Muscle layer of duodenum (tissue), 2 donors: ENCODE measurements around the gene MRPL28.

Source experiments
- H3K27ac ChIP-seq: one replicate; pipeline ENCODE4 v1.7.0; 2013; ENCODE audit warnings: mild to moderate bottlenecking, low read length
- H3K27me3 ChIP-seq: one replicate; pipeline ENCODE4 v1.7.0; 2013; ENCODE audit warnings: low read depth, mild to moderate bottlenecking, control low read depth, low read length
- H3K36me3 ChIP-seq, 2 donors: one replicate each; pipeline ENCODE4 v1.7.0; 2013; ENCODE audit warnings: low read length in 2 of 2, control low read depth in 1 of 2, mild to moderate bottlenecking in 1 of 2; ENCODE audit not compliant: insufficient read depth in 2 of 2, control insufficient read depth in 1 of 2
- H3K4me1 ChIP-seq, 2 donors: one replicate each; pipeline ENCODE4 v1.7.0; 2013; ENCODE audit warnings: low read length in 2 of 2, mild to moderate bottlenecking in 2 of 2, control low read depth in 1 of 2, moderate library complexity in 1 of 2; ENCODE audit not compliant: insufficient read depth in 2 of 2, control insufficient read depth in 1 of 2
- H3K4me3 ChIP-seq, 2 donors: one replicate each; pipeline ENCODE4 v1.7.0; 2013; ENCODE audit warnings: low read length in 2 of 2, low read depth in 1 of 2, mild to moderate bottlenecking in 1 of 2
- H3K9me3 ChIP-seq, 2 donors: one replicate each; pipeline ENCODE4 v1.7.0; 2013; ENCODE audit warnings: low read length in 2 of 2, control low read depth in 1 of 2, mild to moderate bottlenecking in 1 of 2; ENCODE audit not compliant: control insufficient read depth in 1 of 2
- donor health status: healthy.

Gene MRPL28

GRCh38 chr16:371515-372301, 1.4 kb upstream of the MRPL28 start:
- Histone ChIP-seq H3K4me3 (no peak overlapping the region), H3K4me1 (peaks cover 0 to 19% of the 10 kb centered on the region in 2 donors), H3K27me3 (no peaks in the 10 kb centered on the region), H3K9me3 (no peaks in the 10 kb centered on the region), H3K36me3 (peaks cover 13 to 71% of the 10 kb centered on the region in 2 donors), H3K27ac (no peak overlapping the region)

- Histone ChIP-seq H3K36me3 (peaks cover 13 to 71% of the 10 kb centered on the region in 2 donors), H3K4me3 (peak overlapping the region; percentile 26 to 59)
Observed at GRCh38 chr16:370979-371514, 709 bp upstream of the MRPL28 start.

GRCh38 chr16:369866-370436, 387 bp downstream of the MRPL28 start:
- Histone ChIP-seq H3K36me3 (peaks cover 13 to 64% of the 10 kb centered on the region in 2 donors), H3K9me3 (no peaks in the 10 kb centered on the region), H3K4me1 (peaks cover 0 to 19% of the 10 kb centered on the region in 2 donors), H3K27ac (no peak overlapping the region), H3K27me3 (no peaks in the 10 kb centered on the region), H3K4me3 (peak overlapping the region in 1 of 2 donors; percentile 59)

More at GRCh38 chr16:370979-371514, 709 bp upstream of the MRPL28 start:
- H3K9me3 ChIP-seq: no peaks in the 10 kb centered on the region
- H3K4me1 ChIP-seq: peaks cover 0 to 19% of the 10 kb centered on the region in 2 donors
- H3K27ac ChIP-seq: peak overlapping the region; percentile 16
- no peaks in the 10 kb centered on the region for H3K27me3 ChIP-seq

- peaks cover 0 to 19% of the 10 kb centered on the region in 2 donors for H3K4me1 ChIP-seq
- no peaks in the 10 kb centered on the region for H3K9me3 ChIP-seq
- H3K27ac ChIP-seq: no peak overlapping the region
- peak overlapping the region in 1 of 2 donors; percentile 59 for H3K4me3 ChIP-seq
- peaks cover 7 to 58% of the 10 kb centered on the region in 2 donors for H3K36me3 ChIP-seq
- H3K27me3 ChIP-seq: no peaks in the 10 kb centered on the region
Observed at GRCh38 chr16:369275-369865, 968 bp downstream of the MRPL28 start.

- Histone ChIP-seq H3K4me1 (peaks cover 0 to 19% of the 10 kb centered on the region in 2 donors), H3K27me3 (no peaks in the 10 kb centered on the region), H3K36me3 (peaks cover 7 to 50% of the 10 kb centered on the region in 2 donors), H3K4me3 (no peak overlapping the region), H3K9me3 (no peaks in the 10 kb centered on the region), H3K27ac (no peak overlapping the region)
Observed at GRCh38 chr16:368388-369158, 1.8 kb downstream of the MRPL28 start.

GRCh38 chr16:367333-367903, 2.9 kb downstream of the MRPL28 start:
- no peak overlapping the region for H3K4me3 ChIP-seq
- H3K36me3 ChIP-seq: peaks cover 7 to 39% of the 10 kb centered on the region in 2 donors
- H3K27me3 ChIP-seq: no peaks in the 10 kb centered on the region
- H3K9me3 ChIP-seq: no peaks in the 10 kb centered on the region
- H3K27ac ChIP-seq: no peak overlapping the region
- H3K4me1 ChIP-seq: peaks cover 0 to 19% of the 10 kb centered on the region in 2 donors

GRCh38 chr16:366476-366875, 3.9 kb downstream of the MRPL28 start:
- Histone ChIP-seq H3K27me3 (no peaks in the 10 kb centered on the region), H3K36me3 (peaks cover 4 to 32% of the 10 kb centered on the region in 2 donors), H3K4me1 (peaks cover 0 to 22% of the 10 kb centered on the region in 2 donors), H3K9me3 (no peaks in the 10 kb centered on the region), H3K27ac (no peak overlapping the region), H3K4me3 (no peak overlapping the region)

- Histone ChIP-seq H3K27ac (no peak overlapping the region), H3K9me3 (no peaks in the 10 kb centered on the region), H3K4me1 (peaks cover 0 to 13% of the 10 kb centered on the region in 2 donors), H3K4me3 (no peak overlapping the region), H3K36me3 (peaks cover 4 to 32% of the 10 kb centered on the region in 2 donors), H3K27me3 (no peaks in the 10 kb centered on the region)
Observed at GRCh38 chr16:364595-365491, 5.5 kb downstream of the MRPL28 start.

- peaks cover 0 to 4% of the 10 kb centered on the region in 2 donors for H3K4me1 ChIP-seq
Observed at GRCh38 chr16:363766-364490, 6.4 kb downstream of the MRPL28 start.

More at GRCh38 chr16:363766-364490, 6.4 kb downstream of the MRPL28 start:
- H3K27ac ChIP-seq: no peak overlapping the region
- no peaks in the 10 kb centered on the region for H3K9me3 ChIP-seq
- H3K4me3 ChIP-seq: no peak overlapping the region
- H3K27me3 ChIP-seq: no peaks in the 10 kb centered on the region
- H3K36me3 ChIP-seq: peaks cover 4 to 30% of the 10 kb centered on the region in 2 donors
